CD14-positive monocyte (primary cell): Measurements from ENCODE around the gene TECTB. TPM values are rescaled to one million over a fixed set of nuclear protein-coding genes. Genes with fewer than 3 reads are reported as not detected.
A peak's percentile ranks its signal among the peaks of the same experiment; 100 is the strongest.

Source experiments
- DNase-seq, 3 donors: peaks; one replicate each; pipeline ENCODE4 v3.0.0-alpha.2; 2011 to 2022
- H2AFZ ChIP-seq: 2 replicates; pipeline ENCODE4 v1.6.0; 2012; ENCODE audit warnings: mild to moderate bottlenecking, low read depth, low read length, inconsistent platforms; ENCODE audit not compliant: insufficient read depth, poor library complexity, severe bottlenecking
- H3K27ac ChIP-seq, 2 donors: 1 replicate in 1 of 2; 2 replicates in 1 of 2; pipeline ENCODE4 v1.5.1; 2012 to 2013; ENCODE audit warnings: low read length in 2 of 2, control low read depth in 1 of 2, inconsistent platforms in 1 of 2, low read depth in 1 of 2, mild to moderate bottlenecking in 1 of 2
- H3K27me3 ChIP-seq, 2 donors: one replicate each; pipeline versions ENCODE4 v1.6.0 to v1.6.1; 2011 to 2013; ENCODE audit warnings: low read length in 2 of 2; ENCODE audit not compliant: control insufficient read depth in 2 of 2, insufficient read depth in 2 of 2
- H3K36me3 ChIP-seq, 2 donors: replicated peaks in 1 of 2; 1 replicate in 1 of 2; 2 replicates in 1 of 2; pipeline versions ENCODE4 v1.5.1 to v1.6.1; 2012 to 2013; ENCODE audit warnings: low read length in 2 of 2, control low read depth in 1 of 2, inconsistent platforms in 1 of 2, mild to moderate bottlenecking in 1 of 2; ENCODE audit not compliant: insufficient read depth in 2 of 2, control insufficient read depth in 1 of 2
- H3K4me1 ChIP-seq, 2 donors: 1 replicate in 1 of 2; 2 replicates in 1 of 2; pipeline versions ENCODE4 v1.5.1 to v1.6.1; 2012 to 2013; ENCODE audit warnings: low read length in 2 of 2, control low read depth in 1 of 2, inconsistent platforms in 1 of 2, mild to moderate bottlenecking in 1 of 2, moderate library complexity in 1 of 2; ENCODE audit not compliant: insufficient read depth in 2 of 2, control insufficient read depth in 1 of 2
- H3K4me2 ChIP-seq: replicated peaks from 2 replicates; pipeline ENCODE3; 2012; ENCODE audit warnings: low read length, moderate library complexity, mild to moderate bottlenecking; ENCODE audit not compliant: poor library complexity, severe bottlenecking; ENCODE audit errors: extremely low read depth
- H3K4me3 ChIP-seq, 3 experiments: fragments of 200-600 bp in 1 of 3; sonication (generic) in 1 of 3; replicated peaks in 1 of 3; 1 replicate in 2 of 3; 2 replicates in 1 of 3; pipeline ENCODE4 v1.5.1; 2011 to 2013; ENCODE audit warnings: low read length in 3 of 3, mild to moderate bottlenecking in 3 of 3, control low read depth in 2 of 3, low read depth in 2 of 3, inconsistent platforms in 1 of 3, moderate library complexity in 1 of 3
- H3K79me2 ChIP-seq: 2 replicates; pipeline ENCODE4 v1.6.0; 2012; ENCODE audit warnings: mild to moderate bottlenecking, control low read depth, inconsistent platforms, low read length, moderate library complexity; ENCODE audit not compliant: insufficient read depth
- H3K9ac ChIP-seq: 2 replicates; pipeline ENCODE4 v1.6.0; 2017; ENCODE audit warnings: low read length, mild to moderate bottlenecking; ENCODE audit not compliant: insufficient read depth, poor library complexity, severe bottlenecking
- H3K9me3 ChIP-seq, 2 donors: replicated peaks in 1 of 2; 1 replicate in 1 of 2; 2 replicates in 1 of 2; pipeline versions ENCODE4 v1.5.1 to v1.6.1; 2012 to 2013; ENCODE audit warnings: low read length in 2 of 2, control low read depth in 1 of 2; ENCODE audit not compliant: control insufficient read depth in 1 of 2, insufficient read depth in 1 of 2
- H4K20me1 ChIP-seq: 2 replicates; pipeline ENCODE4 v1.6.0; 2012; ENCODE audit warnings: mild to moderate bottlenecking, low read length, control low read depth, moderate library complexity; ENCODE audit not compliant: insufficient read depth
- H3K27ac Mint-ChIP-seq, 7 donors: one replicate each; pipeline ENCODE4 v1.8.0; 2020; ENCODE audit warnings: mild to moderate bottlenecking in 7 of 7, mixed read lengths in 7 of 7, moderate library complexity in 6 of 7, inconsistent platforms in 2 of 7
- H3K27me3 Mint-ChIP-seq, 3 donors: one replicate each; pipeline ENCODE4 v1.8.0; 2021 to 2022; ENCODE audit warnings: low read depth in 3 of 3, mild to moderate bottlenecking in 3 of 3, mixed read lengths in 3 of 3, moderate library complexity in 3 of 3, inconsistent platforms in 1 of 3
- H3K36me3 Mint-ChIP-seq, 2 donors: one replicate each; pipeline ENCODE4 v1.8.0; 2020; ENCODE audit warnings: mixed read lengths in 2 of 2, inconsistent platforms in 1 of 2, mild to moderate bottlenecking in 1 of 2
- H3K4me1 Mint-ChIP-seq: one replicate; pipeline ENCODE4 v1.8.0; 2020; ENCODE audit warnings: mild to moderate bottlenecking, mixed read lengths
- H3K4me3 Mint-ChIP-seq, 2 donors: one replicate each; pipeline ENCODE4 v1.8.0; 2020; ENCODE audit warnings: mild to moderate bottlenecking in 2 of 2, mixed read lengths in 2 of 2, moderate library complexity in 1 of 2
- H3K9me3 Mint-ChIP-seq, 7 donors: one replicate each; pipeline ENCODE4 v1.8.0; 2020 to 2022; ENCODE audit warnings: mixed read lengths in 7 of 7, mild to moderate bottlenecking in 6 of 7, moderate library complexity in 6 of 7, inconsistent platforms in 2 of 7
- WGBS: methylation state at CpG from one replicate; pipeline ENCODE4 v1.1.5; 2013; ENCODE audit warnings: missing lambda C conversion rate; ENCODE audit not compliant: insufficient coverage; 5-methylcytosine and 5-hydroxymethylcytosine counted together
- intact Hi-C, 2 donors: fragments of 100-400 bp; cut with micrococcal nuclease; formaldehyde crosslinking; loops; one replicate each; pipeline versions ENCODE4 v1.15.0 to v1.15.1; 2023
- polyA plus RNA-seq, 3 donors: library from polyadenylated mRNA; depleted of rRNA in 1 of 3; unstranded in 2 of 3; stranded (reverse) in 1 of 3; fragments of 300-500 nt in 2 of 3; fragments of >200 nt in 1 of 3; fragmentation: Illumina TruSeq in 2 of 3; gene quantifications; 1 replicate in 2 of 3; 2 replicates in 1 of 3; pipeline ENCODE4 v1.2.3, GENCODE V29; 2012 to 2021
- TF ChIP-seq, protein P1 (sequence below): fragments of 200-600 bp; IDR thresholded peaks from one replicate; pipeline ENCODE4 v1.8.0; 2022; ENCODE audit warnings: antibody characterized with exemption, mild to moderate bottlenecking

TECTB gene
- polyA plus RNA-seq, 3 donors, result not detected

DNA sequence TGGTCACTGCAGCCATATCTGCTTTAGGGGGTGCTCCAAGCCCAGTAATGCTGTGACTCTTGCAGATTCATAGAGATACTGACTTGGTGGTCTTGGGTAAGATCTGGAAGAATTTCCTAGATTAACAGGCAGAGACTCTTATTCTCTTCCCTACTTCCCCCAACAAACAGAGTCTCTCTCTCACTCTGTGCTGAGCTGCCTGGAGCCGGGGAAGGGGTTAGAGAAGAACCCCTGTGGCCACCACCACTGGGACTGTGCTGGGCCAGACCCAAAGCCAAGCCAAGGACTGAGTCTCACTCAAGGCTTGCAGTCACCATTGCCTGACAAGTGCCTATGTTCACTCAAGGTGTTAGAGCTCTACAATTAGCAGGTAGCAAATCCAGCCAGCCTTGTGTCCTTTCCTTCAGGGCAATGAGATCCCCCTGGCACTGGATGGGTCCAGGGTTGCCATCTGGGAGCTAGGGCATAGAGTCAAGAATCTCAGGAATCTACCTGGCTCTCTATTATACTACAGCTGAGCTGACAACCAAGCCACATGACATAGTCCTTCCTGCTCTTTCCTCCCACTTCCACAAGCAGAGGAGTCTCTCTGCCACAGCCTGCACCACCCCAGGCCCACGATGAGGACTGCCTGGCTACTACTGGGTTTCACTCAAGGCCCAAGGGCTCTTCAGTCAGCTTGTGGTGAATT, 41.4 kb upstream of the TECTB start:
- Histone ChIP-seq H3K27me3 (peaks cover 0 to 49% of the 10 kb centered on the region in 2 donors), H3K9ac (no peak overlapping the region), H3K36me3 (no peaks in the 10 kb centered on the region), H3K9me3 (peaks cover 31 to 43% of the 10 kb centered on the region in 2 donors), H3K4me3 (no peak overlapping the region), H3K27ac (no peak overlapping the region), H2AFZ (no peak overlapping the region), H4K20me1 (no peaks in the 10 kb centered on the region), H3K79me2 (no peaks in the 10 kb centered on the region), H3K4me1 (peaks cover 0 to 8% of the 10 kb centered on the region in 2 donors), H3K4me2 (no peak overlapping the region)
- intact Hi-C loops, result no loop called here
- H3K27ac Mint-ChIP-seq, result no peak overlapping the region
- DNase-seq, result no peak
- H3K36me3 Mint-ChIP-seq, result peaks cover 0 to 7% of the 10 kb centered on the region in 2 donors
- peaks cover 10% of the 10 kb centered on the region for H3K4me1 Mint-ChIP-seq
- H3K27me3 Mint-ChIP-seq, result peaks cover 29 to 70% (median 32%) of the 10 kb centered on the region in 3 donors
- H3K9me3 Mint-ChIP-seq, result peaks cover 34 to 58% (median 47%) of the 10 kb centered on the region in 7 donors
- TF ChIP-seq, protein P1, sequence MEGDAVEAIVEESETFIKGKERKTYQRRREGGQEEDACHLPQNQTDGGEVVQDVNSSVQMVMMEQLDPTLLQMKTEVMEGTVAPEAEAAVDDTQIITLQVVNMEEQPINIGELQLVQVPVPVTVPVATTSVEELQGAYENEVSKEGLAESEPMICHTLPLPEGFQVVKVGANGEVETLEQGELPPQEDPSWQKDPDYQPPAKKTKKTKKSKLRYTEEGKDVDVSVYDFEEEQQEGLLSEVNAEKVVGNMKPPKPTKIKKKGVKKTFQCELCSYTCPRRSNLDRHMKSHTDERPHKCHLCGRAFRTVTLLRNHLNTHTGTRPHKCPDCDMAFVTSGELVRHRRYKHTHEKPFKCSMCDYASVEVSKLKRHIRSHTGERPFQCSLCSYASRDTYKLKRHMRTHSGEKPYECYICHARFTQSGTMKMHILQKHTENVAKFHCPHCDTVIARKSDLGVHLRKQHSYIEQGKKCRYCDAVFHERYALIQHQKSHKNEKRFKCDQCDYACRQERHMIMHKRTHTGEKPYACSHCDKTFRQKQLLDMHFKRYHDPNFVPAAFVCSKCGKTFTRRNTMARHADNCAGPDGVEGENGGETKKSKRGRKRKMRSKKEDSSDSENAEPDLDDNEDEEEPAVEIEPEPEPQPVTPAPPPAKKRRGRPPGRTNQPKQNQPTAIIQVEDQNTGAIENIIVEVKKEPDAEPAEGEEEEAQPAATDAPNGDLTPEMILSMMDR, result no peak
- 82% methylated on average over 2 of the region's 2 CpGs for WGBS
- H3K4me3 Mint-ChIP-seq, result peak overlapping the region in 1 of 2 donors; percentile 47

DNA sequence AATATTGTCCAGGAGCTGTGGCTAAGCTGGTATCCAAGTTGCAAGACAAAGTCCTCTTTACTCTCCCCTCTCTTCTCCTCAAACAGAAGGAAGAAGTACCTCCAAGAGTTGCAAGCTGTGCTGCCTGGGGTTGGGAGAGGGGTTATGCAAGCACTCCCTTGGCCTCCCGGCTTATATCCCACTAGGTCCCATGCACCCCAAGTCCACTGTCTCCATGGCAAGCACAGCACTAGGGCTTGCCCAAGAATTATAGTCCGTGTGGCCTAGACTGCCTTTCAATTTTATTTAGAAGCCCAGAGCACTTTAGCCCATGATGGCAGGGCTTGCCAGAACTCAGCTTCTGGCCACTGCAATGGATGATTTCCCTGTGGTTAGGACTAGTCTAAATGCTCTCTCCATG, 40.4 kb upstream of the TECTB start:
- H3K4me2 ChIP-seq, result no peak overlapping the region
- H4K20me1 ChIP-seq, result no peaks in the 10 kb centered on the region
- H3K4me1 Mint-ChIP-seq, result peaks cover 10% of the 10 kb centered on the region
- WGBS, result 93% methylated on average over 1 of the region's 2 CpGs
- H3K36me3 ChIP-seq, result no peaks in the 10 kb centered on the region
- H3K4me3 Mint-ChIP-seq, result peak overlapping the region in 1 of 2 donors; percentile 71
- intact Hi-C loops, result no loop called here
- peaks cover 0 to 8% of the 10 kb centered on the region in 2 donors for H3K4me1 ChIP-seq
- H3K9ac ChIP-seq, result no peak overlapping the region
- H3K79me2 ChIP-seq, result no peaks in the 10 kb centered on the region
- no peak overlapping the region for H2AFZ ChIP-seq
- H3K4me3 ChIP-seq, result no peak overlapping the region
- peaks cover 0 to 47% of the 10 kb centered on the region in 2 donors for H3K27me3 ChIP-seq
- H3K27ac ChIP-seq, result no peak overlapping the region
- H3K27ac Mint-ChIP-seq, result no peak overlapping the region
- no peak for DNase-seq
- TF ChIP-seq, protein P1, result no peak
- peaks cover 32 to 44% of the 10 kb centered on the region in 2 donors for H3K9me3 ChIP-seq
- peaks cover 0 to 7% of the 10 kb centered on the region in 2 donors for H3K36me3 Mint-ChIP-seq
- peaks cover 32 to 59% (median 47%) of the 10 kb centered on the region in 7 donors for H3K9me3 Mint-ChIP-seq
- H3K27me3 Mint-ChIP-seq, result peaks cover 32 to 66% (median 33%) of the 10 kb centered on the region in 3 donors
